WI38 (cell line): ENCODE data around the gene DDX47.

Experiments used
- H3K4me3 ChIP-seq: 2 replicates; pipeline ENCODE4 v1.5.1; 2011; ENCODE audit warnings: low read depth, mild to moderate bottlenecking, control low read depth, low read length
- CTCF ChIP-seq: IDR thresholded peaks from 2 replicates; pipeline ENCODE4 v1.5.1; 2012; ENCODE audit warnings: low read depth, mild to moderate bottlenecking, control low read depth, low read length

The DDX47 gene

DNA sequence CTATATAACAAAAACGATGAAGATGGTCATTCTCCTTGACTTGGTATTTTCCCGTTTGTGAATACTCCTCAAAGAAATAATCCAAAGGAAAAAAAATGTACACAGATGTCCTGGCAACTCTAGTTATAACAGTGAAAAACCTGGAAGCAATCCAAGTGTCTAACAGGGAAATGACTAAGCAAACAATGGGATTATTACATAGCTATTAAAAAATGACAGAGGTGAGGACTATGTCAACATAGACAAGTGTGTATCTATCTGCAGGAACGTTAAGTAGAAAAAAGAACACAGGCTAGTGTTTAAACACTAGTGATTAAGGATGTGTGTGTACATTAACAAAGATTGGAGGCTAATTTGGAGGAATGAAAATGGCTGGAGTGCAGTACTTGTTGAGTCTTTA, 33.6 kb upstream of the DDX47 start:
- no peak for TF ChIP-seq CTCF
- H3K4me3 ChIP-seq = no peak overlapping the region

GRCh38 chr12:12784116-12784515, 29.0 kb upstream of the DDX47 start:
- H3K4me3 ChIP-seq = no peak overlapping the region
- no peak for TF ChIP-seq CTCF

DNA sequence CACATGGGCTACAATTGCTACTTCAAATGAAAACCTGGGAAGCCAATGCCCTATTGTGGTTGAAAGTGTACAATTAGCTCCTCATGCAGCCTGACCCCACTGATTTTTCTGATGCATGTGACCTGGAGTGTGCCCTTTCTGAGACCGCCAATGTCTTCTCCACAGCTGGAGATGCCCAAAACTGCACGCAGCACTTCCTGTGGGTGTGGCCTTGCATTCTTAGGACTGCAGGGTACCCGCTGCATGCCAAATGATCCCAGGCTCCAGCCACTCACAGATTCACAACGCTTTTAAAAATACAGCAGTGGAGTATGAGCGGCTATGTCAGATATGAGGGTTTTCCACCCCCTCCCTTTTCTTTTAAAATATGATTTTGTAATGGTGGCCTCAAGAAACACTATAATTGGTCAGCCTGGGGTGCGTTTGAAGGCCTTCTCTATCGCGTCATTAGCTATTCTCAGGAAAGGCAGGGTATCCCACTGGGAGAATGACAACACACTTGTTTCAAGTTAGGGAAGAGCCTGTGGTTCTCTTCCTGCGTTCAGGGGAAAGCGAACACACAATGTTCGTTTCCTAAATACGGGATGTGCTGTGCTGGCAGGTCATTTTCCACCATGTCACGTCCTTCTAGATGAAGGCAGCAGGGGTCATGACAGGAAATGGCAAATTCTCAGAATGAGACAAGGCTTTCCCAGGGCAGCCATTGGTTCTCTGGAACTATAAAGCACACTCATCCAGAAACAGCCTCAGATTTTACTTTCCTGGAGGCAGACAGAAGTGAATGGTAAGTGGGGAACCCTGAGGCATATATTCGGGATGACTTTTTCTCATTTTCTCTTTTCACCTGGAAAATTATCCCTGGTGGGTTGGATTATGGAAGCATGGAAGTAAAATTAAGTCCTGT, 28.0 kb upstream of the DDX47 start, which contains the start of gene APOLD1:
Gene APOLD1 (plus strand): TSS at position 749 of the 904 bp plus-strand sequence. CDS start 33 bp downstream, at position 782.
- TF ChIP-seq CTCF = no peak
- H3K4me3 ChIP-seq = peak within 1 kb of the TSS; percentile 62

GRCh38 chr12:12786351-12786705, 26.8 kb upstream of the DDX47 start:
- peak overlapping the region; percentile 62 for H3K4me3 ChIP-seq
- TF ChIP-seq CTCF = no peak

DNA sequence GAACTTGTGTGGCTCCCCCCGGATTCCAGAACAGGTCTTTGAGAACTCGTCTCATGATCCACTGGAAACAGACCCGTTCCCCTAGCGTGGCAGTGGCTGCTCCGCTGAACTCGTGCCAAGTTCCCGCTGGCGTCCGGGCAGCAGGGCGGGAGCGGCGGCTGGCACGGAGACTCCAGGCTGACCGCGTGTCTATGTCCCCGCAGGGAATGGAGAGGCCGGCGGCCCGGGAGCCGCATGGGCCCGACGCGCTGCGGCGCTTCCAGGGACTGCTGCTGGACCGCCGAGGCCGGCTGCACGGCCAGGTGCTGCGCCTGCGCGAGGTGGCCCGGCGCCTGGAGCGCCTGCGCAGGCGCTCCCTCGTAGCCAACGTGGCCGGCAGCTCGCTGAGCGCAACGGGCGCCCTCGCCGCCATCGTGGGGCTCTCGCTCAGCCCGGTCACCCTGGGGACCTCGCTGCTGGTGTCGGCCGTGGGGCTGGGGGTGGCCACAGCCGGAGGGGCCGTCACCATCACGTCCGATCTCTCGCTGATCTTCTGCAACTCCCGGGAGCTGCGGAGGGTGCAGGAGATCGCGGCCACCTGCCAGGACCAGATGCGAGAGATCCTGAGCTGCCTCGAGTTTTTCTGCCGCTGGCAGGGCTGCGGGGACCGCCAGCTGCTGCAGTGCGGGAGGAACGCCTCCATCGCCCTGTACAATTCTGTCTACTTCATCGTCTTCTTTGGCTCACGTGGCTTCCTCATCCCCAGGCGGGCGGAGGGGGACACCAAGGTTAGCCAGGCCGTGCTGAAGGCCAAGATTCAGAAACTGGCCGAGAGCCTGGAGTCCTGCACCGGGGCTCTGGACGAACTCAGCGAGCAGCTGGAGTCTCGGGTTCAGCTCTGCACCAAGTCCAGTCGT, 26.2 kb upstream of the DDX47 start:
- peak overlapping the region; percentile 62 for H3K4me3 ChIP-seq
- TF ChIP-seq CTCF = no peak

GRCh38 chr12:12788131-12788530, 25.0 kb upstream of the DDX47 start:
- no peak for TF ChIP-seq CTCF
- no peak overlapping the region for H3K4me3 ChIP-seq
